ENCODE results near the gene ADGRV1. TPM values are rescaled to one million over a fixed set of nuclear protein-coding genes. Genes with fewer than 3 reads are reported as not detected.

ADGRV1 gene
- total RNA-seq, 5 donors from 2014 or later (not counting 1 experiment from before 2014, with no cell fraction given) = 0.68 to 1.6 (median 1.2) TPM; not detected in 1

- H3K27me3 ChIP-seq (replicated peaks in 1 of 2; ENCODE audit: control insufficient read depth in 2 of 2, extremely low read depth in 1 of 2, insufficient read depth in 2 of 2, low read length in 1 of 2) = no peaks in the 10 kb centered on the region
- H3K36me3 Mint-ChIP-seq = no peaks in the 10 kb centered on the region
- no peaks in the 10 kb centered on the region for H3K36me3 ChIP-seq (ENCODE audit: control insufficient read depth in 2 of 2, extremely low read depth in 1 of 2, insufficient read depth in 1 of 2, low read length in 1 of 2)
- no peak overlapping the region for H3K27ac ChIP-seq (ENCODE audit: low read length)
- 89% methylated on average over 4 of the region's 4 CpGs for WGBS (ENCODE audit: insufficient coverage)
- H3K4me3 ChIP-seq (ENCODE audit: control insufficient read depth in 1 of 2, extremely low read depth in 1 of 2, low read length in 1 of 2) = no peak overlapping the region
- H3K4me3 Mint-ChIP-seq = no peak overlapping the region
- no peaks in the 10 kb centered on the region for H3K9me3 ChIP-seq
- H3K27ac Mint-ChIP-seq = no peak overlapping the region
- H3K4me1 ChIP-seq (ENCODE audit: control insufficient read depth in 1 of 2, extremely low read depth in 1 of 2, insufficient read depth in 2 of 2, low read length in 2 of 2) = no peaks in the 10 kb centered on the region
- ATAC-seq (replicated peaks in 1 of 4) (no peak), DNase-seq (no peak)
- ChIA-PET CTCF (interaction anchor here in 1 of 2 donors (1.0 kb wide), 1 partner anchor 298 kb away, joined by 3 read pairs; no protein-coding TSS in a partner anchor), POLR2A (interaction anchor here in 1 of 2 donors (0.6 kb wide), 1 partner anchor 223 kb away, joined by 4 read pairs; no protein-coding TSS in a partner anchor)
- no peaks in the 10 kb centered on the region for H3K9me3 Mint-ChIP-seq
- H3K27me3 Mint-ChIP-seq = peaks cover 0 to 1% of the 10 kb centered on the region in 2 donors
- H3K4me1 Mint-ChIP-seq = no peaks in the 10 kb centered on the region
Observed at GRCh38 chr5:91119217-91119616, 560.6 kb downstream of the ADGRV1 start.

GRCh38 chr5:91119981-91120850 is 561.6 kb downstream of the ADGRV1 start:
- no peak overlapping the region for H3K4me3 Mint-ChIP-seq

GRCh38 chr5:91121347-91121993 is 562.9 kb downstream of the ADGRV1 start:
- H3K27me3 Mint-ChIP-seq = peaks cover 0 to 3% of the 10 kb centered on the region in 2 donors
- Histone ChIP-seq H3K27me3 (replicated peaks in 1 of 2; ENCODE audit: control insufficient read depth in 2 of 2, extremely low read depth in 1 of 2, insufficient read depth in 2 of 2, low read length in 1 of 2) (no peaks in the 10 kb centered on the region), H3K36me3 (ENCODE audit: control insufficient read depth in 2 of 2, extremely low read depth in 1 of 2, insufficient read depth in 1 of 2, low read length in 1 of 2) (no peaks in the 10 kb centered on the region), H3K27ac (ENCODE audit: low read length) (no peak overlapping the region), H3K4me1 (ENCODE audit: control insufficient read depth in 1 of 2, extremely low read depth in 1 of 2, insufficient read depth in 2 of 2, low read length in 2 of 2) (no peaks in the 10 kb centered on the region), H3K9me3 (no peaks in the 10 kb centered on the region), H3K4me3 (ENCODE audit: control insufficient read depth in 1 of 2, extremely low read depth in 1 of 2, low read length in 1 of 2) (no peak overlapping the region)
- ATAC-seq (replicated peaks in 1 of 4) (no peak), DNase-seq (no peak)
- no peaks in the 10 kb centered on the region for H3K36me3 Mint-ChIP-seq
- no peaks in the 10 kb centered on the region for H3K9me3 Mint-ChIP-seq
- no peaks in the 10 kb centered on the region for H3K4me1 Mint-ChIP-seq
- ChIA-PET CTCF (no interaction called here), POLR2A (no interaction called here)
- H3K27ac Mint-ChIP-seq = no peak overlapping the region
- no peak overlapping the region for H3K4me3 Mint-ChIP-seq
- 82% methylated on average over 3 of the region's 7 CpGs for WGBS (ENCODE audit: insufficient coverage)

More at GRCh38 chr5:91119981-91120850, 561.6 kb downstream of the ADGRV1 start:
- Mint-ChIP-seq H3K9me3 (no peaks in the 10 kb centered on the region), H3K36me3 (no peaks in the 10 kb centered on the region), H3K27me3 (peaks cover 0 to 1% of the 10 kb centered on the region in 2 donors), H3K27ac (no peak overlapping the region), H3K4me1 (no peaks in the 10 kb centered on the region)
- ChIA-PET POLR2A (no interaction called here), CTCF (interaction anchor here in 1 of 2 donors (1.0 kb wide), 1 partner anchor 297 kb away, joined by 3 read pairs; no protein-coding TSS in a partner anchor)
- Histone ChIP-seq H3K4me3 (ENCODE audit: control insufficient read depth in 1 of 2, extremely low read depth in 1 of 2, low read length in 1 of 2) (no peak overlapping the region), H3K27me3 (replicated peaks in 1 of 2; ENCODE audit: control insufficient read depth in 2 of 2, extremely low read depth in 1 of 2, insufficient read depth in 2 of 2, low read length in 1 of 2) (no peaks in the 10 kb centered on the region), H3K36me3 (ENCODE audit: control insufficient read depth in 2 of 2, extremely low read depth in 1 of 2, insufficient read depth in 1 of 2, low read length in 1 of 2) (no peaks in the 10 kb centered on the region), H3K27ac (ENCODE audit: low read length) (no peak overlapping the region), H3K4me1 (ENCODE audit: control insufficient read depth in 1 of 2, extremely low read depth in 1 of 2, insufficient read depth in 2 of 2, low read length in 2 of 2) (no peaks in the 10 kb centered on the region), H3K9me3 (no peaks in the 10 kb centered on the region)
- DNase-seq (no peak), ATAC-seq (replicated peaks in 1 of 4) (no peak)
- WGBS (ENCODE audit: insufficient coverage) = 83% methylated on average over 1 of the region's 6 CpGs

GRCh38 chr5:91122651-91123050 is 564.1 kb downstream of the ADGRV1 start:
- no peaks in the 10 kb centered on the region for H3K36me3 ChIP-seq (ENCODE audit: control insufficient read depth in 2 of 2, extremely low read depth in 1 of 2, insufficient read depth in 1 of 2, low read length in 1 of 2)
- Mint-ChIP-seq H3K4me1 (no peaks in the 10 kb centered on the region), H3K27ac (no peak overlapping the region), H3K4me3 (no peak overlapping the region), H3K36me3 (no peaks in the 10 kb centered on the region), H3K9me3 (no peaks in the 10 kb centered on the region), H3K27me3 (peaks cover 0 to 3% of the 10 kb centered on the region in 2 donors)
- DNase-seq (no peak), ATAC-seq (replicated peaks in 1 of 4) (no peak)
- H3K9me3 ChIP-seq = no peaks in the 10 kb centered on the region
- 100% methylated on average over 1 of the region's 2 CpGs for WGBS (ENCODE audit: insufficient coverage)
- H3K27me3 ChIP-seq (replicated peaks in 1 of 2; ENCODE audit: control insufficient read depth in 2 of 2, extremely low read depth in 1 of 2, insufficient read depth in 2 of 2, low read length in 1 of 2) = no peaks in the 10 kb centered on the region
- H3K27ac ChIP-seq (ENCODE audit: low read length) = no peak overlapping the region
- POLR2A ChIA-PET = no interaction called here
- H3K4me1 ChIP-seq (ENCODE audit: control insufficient read depth in 1 of 2, extremely low read depth in 1 of 2, insufficient read depth in 2 of 2, low read length in 2 of 2) = no peaks in the 10 kb centered on the region
- no peak overlapping the region for H3K4me3 ChIP-seq (ENCODE audit: control insufficient read depth in 1 of 2, extremely low read depth in 1 of 2, low read length in 1 of 2)
- CTCF ChIA-PET = interaction anchor here in 1 of 2 donors (0.6 kb wide), 1 partner anchor 179 kb away, joined by 3 read pairs; no protein-coding TSS in a partner anchor

- Mint-ChIP-seq H3K9me3 (no peaks in the 10 kb centered on the region), H3K36me3 (no peaks in the 10 kb centered on the region), H3K4me3 (no peak overlapping the region), H3K4me1 (no peaks in the 10 kb centered on the region), H3K27ac (no peak overlapping the region), H3K27me3 (peaks cover 0 to 3% of the 10 kb centered on the region in 2 donors)
- ChIA-PET POLR2A (no interaction called here), CTCF (interaction anchor here in 1 of 2 donors (0.6 kb wide), 1 partner anchor 179 kb away, joined by 3 read pairs; no protein-coding TSS in a partner anchor)
- H3K27me3 ChIP-seq (replicated peaks in 1 of 2; ENCODE audit: control insufficient read depth in 2 of 2, extremely low read depth in 1 of 2, insufficient read depth in 2 of 2, low read length in 1 of 2) = no peaks in the 10 kb centered on the region
- H3K9me3 ChIP-seq = no peaks in the 10 kb centered on the region
- no peaks in the 10 kb centered on the region for H3K36me3 ChIP-seq (ENCODE audit: control insufficient read depth in 2 of 2, extremely low read depth in 1 of 2, insufficient read depth in 1 of 2, low read length in 1 of 2)
- no peaks in the 10 kb centered on the region for H3K4me1 ChIP-seq (ENCODE audit: control insufficient read depth in 1 of 2, extremely low read depth in 1 of 2, insufficient read depth in 2 of 2, low read length in 2 of 2)
- no peak overlapping the region for H3K27ac ChIP-seq (ENCODE audit: low read length)
- WGBS (ENCODE audit: insufficient coverage) = 80% methylated on average over 1 of the region's 3 CpGs
- no peak for DNase-seq
- no peak for ATAC-seq (replicated peaks in 1 of 4)
- H3K4me3 ChIP-seq (ENCODE audit: control insufficient read depth in 1 of 2, extremely low read depth in 1 of 2, low read length in 1 of 2) = no peak overlapping the region
Observed at GRCh38 chr5:91123291-91123690, 564.7 kb downstream of the ADGRV1 start.

- Mint-ChIP-seq H3K4me3 (no peak overlapping the region), H3K36me3 (no peaks in the 10 kb centered on the region), H3K27ac (no peak overlapping the region), H3K4me1 (no peaks in the 10 kb centered on the region), H3K27me3 (peaks cover 0 to 3% of the 10 kb centered on the region in 2 donors), H3K9me3 (no peaks in the 10 kb centered on the region)
- Histone ChIP-seq H3K27ac (ENCODE audit: low read length) (no peak overlapping the region), H3K9me3 (no peaks in the 10 kb centered on the region), H3K4me1 (ENCODE audit: control insufficient read depth in 1 of 2, extremely low read depth in 1 of 2, insufficient read depth in 2 of 2, low read length in 2 of 2) (no peaks in the 10 kb centered on the region), H3K4me3 (ENCODE audit: control insufficient read depth in 1 of 2, extremely low read depth in 1 of 2, low read length in 1 of 2) (no peak overlapping the region), H3K36me3 (ENCODE audit: control insufficient read depth in 2 of 2, extremely low read depth in 1 of 2, insufficient read depth in 1 of 2, low read length in 1 of 2) (no peaks in the 10 kb centered on the region), H3K27me3 (replicated peaks in 1 of 2; ENCODE audit: control insufficient read depth in 2 of 2, extremely low read depth in 1 of 2, insufficient read depth in 2 of 2, low read length in 1 of 2) (no peaks in the 10 kb centered on the region)
- ChIA-PET POLR2A (no interaction called here), CTCF (no interaction called here)
- DNase-seq = no peak
- 100% methylated on average over 1 of the region's 4 CpGs for WGBS (ENCODE audit: insufficient coverage)
- no peak for ATAC-seq (replicated peaks in 1 of 4)
Observed at GRCh38 chr5:91123901-91124300, 565.3 kb downstream of the ADGRV1 start.
